ENCODE results near the gene FBXL2. TPM values are rescaled to one million over a fixed set of nuclear protein-coding genes. Genes with fewer than 3 reads are reported as not detected.

FBXL2 gene
- total RNA-seq, 2 experiments from 2014 or later = 0.06 TPM; not detected in 1

DNA sequence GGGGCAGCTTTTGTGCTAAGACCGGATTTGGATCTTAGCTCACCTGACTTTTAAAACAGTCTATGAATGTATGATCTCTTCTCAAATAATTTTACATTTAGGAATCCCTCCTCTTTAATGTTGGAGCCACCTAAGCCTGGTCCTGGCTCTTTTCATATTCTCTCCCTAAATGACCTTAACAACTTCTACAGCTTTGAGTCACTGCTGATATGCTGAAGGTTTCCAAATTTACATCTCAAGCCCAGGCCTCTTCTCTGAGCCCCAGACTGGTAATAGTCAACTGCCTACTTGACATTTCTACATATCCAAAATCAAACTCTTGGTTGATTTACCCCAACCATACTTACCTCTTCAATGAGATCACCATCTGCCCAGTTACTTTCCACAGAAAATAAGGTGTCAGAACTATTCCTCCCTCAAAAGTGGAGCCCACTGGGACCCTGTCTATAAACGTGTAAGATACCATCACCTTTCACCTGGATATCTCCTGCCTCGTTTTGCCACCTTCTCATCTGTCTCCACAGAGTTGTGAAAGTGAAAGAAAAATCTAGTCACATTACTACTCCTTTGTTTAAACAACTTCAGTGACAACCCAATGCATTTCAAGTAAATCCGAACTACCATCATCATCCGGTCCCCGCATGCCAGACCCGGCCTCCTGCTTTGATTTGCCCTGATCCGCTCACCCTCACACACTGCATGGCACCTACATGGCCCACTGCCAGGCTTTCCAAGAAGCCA, 114.2 kb downstream of the FBXL2 start:
- H3K4me3 ChIP-seq (ENCODE audit: low read depth, low read length, poor library complexity, severe bottlenecking) = no peak overlapping the region
- H3K36me3 ChIP-seq (ENCODE audit: insufficient read depth, low read length) = peaks cover 95% of the 10 kb centered on the region
- no TSS peak for BruUV-seq (replicated peaks)
- H3K9me3 ChIP-seq (ENCODE audit: low read length) = no peaks in the 10 kb centered on the region
- no peak overlapping the region for H3K27ac ChIP-seq (ENCODE audit: low read depth, low read length, poor library complexity, severe bottlenecking)
- TF ChIP-seq, protein P1, sequence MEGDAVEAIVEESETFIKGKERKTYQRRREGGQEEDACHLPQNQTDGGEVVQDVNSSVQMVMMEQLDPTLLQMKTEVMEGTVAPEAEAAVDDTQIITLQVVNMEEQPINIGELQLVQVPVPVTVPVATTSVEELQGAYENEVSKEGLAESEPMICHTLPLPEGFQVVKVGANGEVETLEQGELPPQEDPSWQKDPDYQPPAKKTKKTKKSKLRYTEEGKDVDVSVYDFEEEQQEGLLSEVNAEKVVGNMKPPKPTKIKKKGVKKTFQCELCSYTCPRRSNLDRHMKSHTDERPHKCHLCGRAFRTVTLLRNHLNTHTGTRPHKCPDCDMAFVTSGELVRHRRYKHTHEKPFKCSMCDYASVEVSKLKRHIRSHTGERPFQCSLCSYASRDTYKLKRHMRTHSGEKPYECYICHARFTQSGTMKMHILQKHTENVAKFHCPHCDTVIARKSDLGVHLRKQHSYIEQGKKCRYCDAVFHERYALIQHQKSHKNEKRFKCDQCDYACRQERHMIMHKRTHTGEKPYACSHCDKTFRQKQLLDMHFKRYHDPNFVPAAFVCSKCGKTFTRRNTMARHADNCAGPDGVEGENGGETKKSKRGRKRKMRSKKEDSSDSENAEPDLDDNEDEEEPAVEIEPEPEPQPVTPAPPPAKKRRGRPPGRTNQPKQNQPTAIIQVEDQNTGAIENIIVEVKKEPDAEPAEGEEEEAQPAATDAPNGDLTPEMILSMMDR (conservative IDR thresholded peaks at IDR 0.05; ENCODE audit: low read length) = no peak
- TF ChIP-seq EZH2phosphoT487 (IDR thresholded peaks at IDR 0.05; ENCODE audit: borderline replicate concordance, low read depth, low read length) = no peak
- H2AFZ ChIP-seq (ENCODE audit: low read length) = no peak overlapping the region
- no peaks in the 10 kb centered on the region for H4K20me1 ChIP-seq (ENCODE audit: insufficient read depth, low read length)
- no peak overlapping the region for H3K4me2 ChIP-seq (ENCODE audit: low read length)
- H3K79me2 ChIP-seq (ENCODE audit: insufficient read depth, low read depth, low read length) = no peaks in the 10 kb centered on the region
- POLR2A ChIA-PET = interaction anchor here (0.5 kb wide), 1 partner anchor 589 kb away, joined by 3 read pairs; no protein-coding TSS in a partner anchor
- intact Hi-C loops (cut with micrococcal nuclease; ENCODE audit: unreplicated experiment) = no loop called here
- no peaks in the 10 kb centered on the region for H3K4me1 ChIP-seq (ENCODE audit: insufficient read depth, low read length, poor library complexity, severe bottlenecking)
- no peak for DNase-seq (ENCODE audit: low spot score)
- CTCF ChIA-PET (ENCODE audit: unreplicated experiment) = no interaction called here
- H3K9me2 ChIP-seq (ENCODE audit: insufficient read depth, low read length) = no peaks in the 10 kb centered on the region

DNA sequence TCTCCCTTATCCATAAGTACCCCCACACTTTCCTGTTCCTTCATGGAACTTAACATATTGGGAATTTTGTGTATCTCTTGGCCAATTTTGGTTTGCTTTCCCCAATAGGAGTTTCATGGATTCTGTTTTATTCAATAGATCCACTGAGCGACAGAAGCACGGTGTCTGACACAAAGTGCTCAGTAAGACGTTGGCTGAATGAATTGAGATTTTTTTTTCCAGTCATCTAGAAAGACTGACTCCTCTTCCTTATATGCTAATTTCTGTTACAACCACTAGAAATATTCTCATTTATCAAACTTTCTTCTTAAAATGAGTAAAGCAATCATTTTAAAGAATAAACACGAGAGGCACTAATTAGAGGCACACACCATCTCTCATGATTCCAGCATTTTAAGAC, 114.9 kb downstream of the FBXL2 start:
- no peaks in the 10 kb centered on the region for H3K9me2 ChIP-seq (ENCODE audit: insufficient read depth, low read length)
- no TSS peak for BruUV-seq (replicated peaks)
- H3K4me1 ChIP-seq (ENCODE audit: insufficient read depth, low read length, poor library complexity, severe bottlenecking) = no peaks in the 10 kb centered on the region
- TF ChIP-seq, protein P1 (conservative IDR thresholded peaks at IDR 0.05; ENCODE audit: low read length) = no peak
- TF ChIP-seq EZH2phosphoT487 (IDR thresholded peaks at IDR 0.05; ENCODE audit: borderline replicate concordance, low read depth, low read length) = no peak
- ChIA-PET POLR2A (no interaction called here), CTCF (ENCODE audit: unreplicated experiment) (no interaction called here)
- no peak overlapping the region for H3K4me3 ChIP-seq (ENCODE audit: low read depth, low read length, poor library complexity, severe bottlenecking)
- no peak overlapping the region for H3K4me2 ChIP-seq (ENCODE audit: low read length)
- no peak for DNase-seq (ENCODE audit: low spot score)
- intact Hi-C loops (cut with micrococcal nuclease; ENCODE audit: unreplicated experiment) = no loop called here
- no peaks in the 10 kb centered on the region for H3K9me3 ChIP-seq (ENCODE audit: low read length)
- no peaks in the 10 kb centered on the region for H3K79me2 ChIP-seq (ENCODE audit: insufficient read depth, low read depth, low read length)
- H3K27ac ChIP-seq (ENCODE audit: low read depth, low read length, poor library complexity, severe bottlenecking) = no peak overlapping the region
- H4K20me1 ChIP-seq (ENCODE audit: insufficient read depth, low read length) = no peaks in the 10 kb centered on the region
- H3K36me3 ChIP-seq (ENCODE audit: insufficient read depth, low read length) = peaks cover 95% of the 10 kb centered on the region
- H2AFZ ChIP-seq (ENCODE audit: low read length) = no peak overlapping the region

DNA sequence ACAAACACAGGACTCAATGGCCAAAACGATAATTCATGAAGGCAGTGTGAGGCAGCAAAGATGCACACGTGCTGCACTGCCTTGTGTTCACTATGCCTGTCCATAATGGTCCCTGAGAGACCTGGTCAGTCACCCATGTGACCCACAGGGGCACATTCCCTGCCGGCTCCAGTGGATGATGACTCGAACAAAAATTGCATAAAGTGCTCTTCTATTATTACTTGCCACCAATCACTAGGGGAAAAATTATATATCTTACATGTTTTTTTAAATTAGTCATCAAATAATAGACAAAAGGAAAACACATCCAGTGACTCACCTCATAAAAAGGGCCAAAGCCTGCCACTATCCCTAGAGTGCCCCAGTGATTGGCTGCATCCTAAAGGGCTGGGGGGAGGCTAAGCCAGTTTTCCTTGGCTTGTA, 115.5 kb downstream of the FBXL2 start:
- Histone ChIP-seq H3K9me2 (ENCODE audit: insufficient read depth, low read length) (no peaks in the 10 kb centered on the region), H3K4me3 (ENCODE audit: low read depth, low read length, poor library complexity, severe bottlenecking) (no peak overlapping the region), H3K79me2 (ENCODE audit: insufficient read depth, low read depth, low read length) (no peaks in the 10 kb centered on the region), H3K9me3 (ENCODE audit: low read length) (no peaks in the 10 kb centered on the region), H3K36me3 (ENCODE audit: insufficient read depth, low read length) (peaks cover 95% of the 10 kb centered on the region), H3K4me1 (ENCODE audit: insufficient read depth, low read length, poor library complexity, severe bottlenecking) (no peaks in the 10 kb centered on the region), H3K27ac (ENCODE audit: low read depth, low read length, poor library complexity, severe bottlenecking) (no peak overlapping the region), H4K20me1 (ENCODE audit: insufficient read depth, low read length) (no peaks in the 10 kb centered on the region), H2AFZ (ENCODE audit: low read length) (no peak overlapping the region), H3K4me2 (ENCODE audit: low read length) (no peak overlapping the region)
- ChIA-PET CTCF (ENCODE audit: unreplicated experiment) (no interaction called here), POLR2A (no interaction called here)
- intact Hi-C loops (cut with micrococcal nuclease; ENCODE audit: unreplicated experiment) = no loop called here
- TF ChIP-seq, protein P1 (conservative IDR thresholded peaks at IDR 0.05; ENCODE audit: low read length) = no peak
- no peak for TF ChIP-seq EZH2phosphoT487 (IDR thresholded peaks at IDR 0.05; ENCODE audit: borderline replicate concordance, low read depth, low read length)
- no peak for DNase-seq (ENCODE audit: low spot score)
- no TSS peak for BruUV-seq (replicated peaks)

Measured in OCI-LY7 (cell line).